ENCODE results near the gene TAS1R1.

The TAS1R1 gene

DNA sequence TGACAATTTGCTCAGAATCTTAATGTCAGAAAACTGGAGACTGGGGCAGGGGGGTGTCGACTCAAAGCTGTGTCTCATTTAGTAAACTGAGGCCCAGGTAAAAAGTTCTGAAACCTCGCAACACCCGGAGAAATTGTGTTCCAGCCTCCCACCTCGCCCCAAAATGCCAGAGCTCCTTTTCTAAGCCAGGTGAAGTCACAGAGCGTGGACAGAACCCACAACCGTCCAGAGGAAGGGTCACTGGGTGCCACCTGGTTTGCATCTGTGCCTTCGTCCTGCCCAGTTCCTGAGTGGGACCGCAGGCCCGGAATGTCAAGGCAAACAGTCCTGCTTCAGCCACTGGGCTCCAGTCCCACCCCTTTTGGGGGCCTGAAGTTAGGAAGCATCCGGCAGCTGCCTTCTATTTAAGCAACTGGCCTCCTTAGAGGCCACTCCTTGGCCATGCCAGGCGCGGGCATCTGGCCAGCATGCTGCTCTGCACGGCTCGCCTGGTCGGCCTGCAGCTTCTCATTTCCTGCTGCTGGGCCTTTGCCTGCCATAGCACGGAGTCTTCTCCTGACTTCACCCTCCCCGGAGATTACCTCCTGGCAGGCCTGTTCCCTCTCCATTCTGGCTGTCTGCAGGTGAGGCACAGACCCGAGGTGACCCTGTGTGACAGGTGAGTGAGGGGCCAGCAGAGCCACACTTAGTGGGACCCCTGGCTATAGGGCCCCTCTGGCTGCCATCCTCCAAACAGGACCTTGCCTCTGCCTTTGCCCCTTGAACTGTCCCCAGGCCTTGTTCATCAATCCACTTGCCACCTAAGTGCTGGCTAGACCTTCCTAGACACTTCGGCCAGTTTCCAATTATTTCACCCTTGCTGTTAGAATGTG lies at the start of gene TAS1R1:
TSS of gene TAS1R1 (plus strand) at position 401 of the 872 bp plus-strand sequence. CDS start at position 468, 67 bp downstream.
- Histone ChIP-seq H3K4me2 (ENCODE audit: insufficient read depth, low read length) (peak within 1 kb of the TSS; percentile 83), H3K79me2 (ENCODE audit: insufficient read depth, low read length) (peaks cover 33% of the 10 kb centered on the region), H3K27me3 (ENCODE audit: insufficient read depth, low read length, poor library complexity) (no peaks in the 10 kb centered on the region), H3K36me3 (ENCODE audit: insufficient read depth, low read length) (peaks cover 15% of the 10 kb centered on the region), H3K9me3 (ENCODE audit: insufficient read depth, low read length, severe bottlenecking) (no peaks in the 10 kb centered on the region), H3K4me1 (ENCODE audit: insufficient read depth, low read length) (peaks cover 27% of the 10 kb centered on the region), H3K27ac (ENCODE audit: low read length) (peak within 1 kb of the TSS; percentile 88), H4K20me1 (ENCODE audit: insufficient read depth, low read length) (peaks cover 20% of the 10 kb centered on the region; the same call in 1 of the 2 replicates), H3K4me3 (ENCODE audit: low read depth in 1 of 2, low read length in 2 of 2) (peak within 1 kb of the TSS; percentile 98 to 100), H2AFZ (ENCODE audit: low read depth, low read length) (peak within 1 kb of the TSS; percentile 96), H3K9ac (ENCODE audit: low read depth, low read length) (peak within 1 kb of the TSS; percentile 98)
- TF ChIP-seq EZH2 (IDR thresholded peaks at IDR 0.05; ENCODE audit: borderline replicate concordance, low read depth, low read length, severe bottlenecking): no peak
- TF ChIP-seq, protein P1, sequence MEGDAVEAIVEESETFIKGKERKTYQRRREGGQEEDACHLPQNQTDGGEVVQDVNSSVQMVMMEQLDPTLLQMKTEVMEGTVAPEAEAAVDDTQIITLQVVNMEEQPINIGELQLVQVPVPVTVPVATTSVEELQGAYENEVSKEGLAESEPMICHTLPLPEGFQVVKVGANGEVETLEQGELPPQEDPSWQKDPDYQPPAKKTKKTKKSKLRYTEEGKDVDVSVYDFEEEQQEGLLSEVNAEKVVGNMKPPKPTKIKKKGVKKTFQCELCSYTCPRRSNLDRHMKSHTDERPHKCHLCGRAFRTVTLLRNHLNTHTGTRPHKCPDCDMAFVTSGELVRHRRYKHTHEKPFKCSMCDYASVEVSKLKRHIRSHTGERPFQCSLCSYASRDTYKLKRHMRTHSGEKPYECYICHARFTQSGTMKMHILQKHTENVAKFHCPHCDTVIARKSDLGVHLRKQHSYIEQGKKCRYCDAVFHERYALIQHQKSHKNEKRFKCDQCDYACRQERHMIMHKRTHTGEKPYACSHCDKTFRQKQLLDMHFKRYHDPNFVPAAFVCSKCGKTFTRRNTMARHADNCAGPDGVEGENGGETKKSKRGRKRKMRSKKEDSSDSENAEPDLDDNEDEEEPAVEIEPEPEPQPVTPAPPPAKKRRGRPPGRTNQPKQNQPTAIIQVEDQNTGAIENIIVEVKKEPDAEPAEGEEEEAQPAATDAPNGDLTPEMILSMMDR (IDR thresholded peaks at IDR 0.05; ENCODE audit: borderline replicate concordance, extremely low read depth, low read length, poor library complexity, severe bottlenecking): no peak
- ATAC-seq (ENCODE audit: insufficient read depth, low read depth): no peak
- DNase-seq: no peak

DNA sequence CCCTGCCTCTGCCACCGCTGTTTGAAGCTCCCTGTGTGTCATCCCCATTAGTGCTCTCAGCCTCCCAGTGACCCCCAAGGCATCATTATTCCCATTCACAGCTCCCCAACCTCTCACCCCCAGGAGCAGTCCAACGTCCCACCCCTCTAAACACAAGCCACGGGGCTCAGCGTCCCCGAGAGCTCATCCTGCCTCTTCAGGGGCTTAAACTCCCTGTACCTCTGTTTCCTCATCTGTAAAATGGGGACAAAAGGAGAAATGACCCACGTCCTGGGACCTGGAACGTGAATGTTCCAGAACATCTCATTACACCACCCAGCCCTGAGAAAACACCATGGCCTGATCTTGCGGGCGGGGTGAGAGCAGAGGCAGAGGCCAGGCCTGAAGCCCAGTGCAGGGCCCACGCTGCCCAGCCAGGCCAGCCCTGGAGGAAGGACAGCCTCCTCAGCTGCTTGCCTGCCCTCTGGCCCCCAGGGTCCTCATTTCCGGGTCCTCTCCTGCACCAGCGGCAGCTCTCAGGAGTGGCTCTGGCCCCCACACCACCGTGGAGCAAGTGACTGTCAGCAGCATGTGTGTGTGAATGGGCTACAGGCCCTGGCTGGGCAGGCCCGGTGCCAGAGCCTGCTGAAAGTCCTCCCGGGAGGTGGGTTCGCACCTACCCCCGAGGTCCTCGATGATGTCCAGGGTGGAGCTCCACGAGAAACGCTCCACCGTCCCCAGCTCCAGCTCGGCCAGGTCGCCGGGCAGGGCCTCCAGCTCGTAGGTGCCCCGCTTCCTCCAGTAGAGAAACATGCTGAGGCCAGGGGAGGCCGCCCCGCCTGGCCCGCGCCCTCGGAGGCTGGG lies 49.5 kb upstream of the TAS1R1 start:
- Histone ChIP-seq H3K27ac (ENCODE audit: low read length) (no peak overlapping the region), H3K9ac (ENCODE audit: low read depth, low read length) (no peak overlapping the region), H3K36me3 (ENCODE audit: insufficient read depth, low read length) (no peaks in the 10 kb centered on the region), H3K9me3 (ENCODE audit: insufficient read depth, low read length, severe bottlenecking) (no peaks in the 10 kb centered on the region), H3K4me1 (ENCODE audit: insufficient read depth, low read length) (no peaks in the 10 kb centered on the region), H3K79me2 (ENCODE audit: insufficient read depth, low read length) (no peaks in the 10 kb centered on the region), H3K4me2 (ENCODE audit: insufficient read depth, low read length) (no peak overlapping the region), H3K4me3 (ENCODE audit: low read depth in 1 of 2, low read length in 2 of 2) (no peak overlapping the region), H3K27me3 (ENCODE audit: insufficient read depth, low read length, poor library complexity) (no peaks in the 10 kb centered on the region), H4K20me1 (ENCODE audit: insufficient read depth, low read length) (peaks cover 12% of the 10 kb centered on the region; the same call in 1 of the 2 replicates), H2AFZ (ENCODE audit: low read depth, low read length) (no peak overlapping the region)
- DNase-seq (no peak), ATAC-seq (ENCODE audit: insufficient read depth, low read depth) (no peak)
- TF ChIP-seq, protein P1 (IDR thresholded peaks at IDR 0.05; ENCODE audit: borderline replicate concordance, extremely low read depth, low read length, poor library complexity, severe bottlenecking): no peak
- no peak for TF ChIP-seq EZH2 (IDR thresholded peaks at IDR 0.05; ENCODE audit: borderline replicate concordance, low read depth, low read length, severe bottlenecking)

DNA sequence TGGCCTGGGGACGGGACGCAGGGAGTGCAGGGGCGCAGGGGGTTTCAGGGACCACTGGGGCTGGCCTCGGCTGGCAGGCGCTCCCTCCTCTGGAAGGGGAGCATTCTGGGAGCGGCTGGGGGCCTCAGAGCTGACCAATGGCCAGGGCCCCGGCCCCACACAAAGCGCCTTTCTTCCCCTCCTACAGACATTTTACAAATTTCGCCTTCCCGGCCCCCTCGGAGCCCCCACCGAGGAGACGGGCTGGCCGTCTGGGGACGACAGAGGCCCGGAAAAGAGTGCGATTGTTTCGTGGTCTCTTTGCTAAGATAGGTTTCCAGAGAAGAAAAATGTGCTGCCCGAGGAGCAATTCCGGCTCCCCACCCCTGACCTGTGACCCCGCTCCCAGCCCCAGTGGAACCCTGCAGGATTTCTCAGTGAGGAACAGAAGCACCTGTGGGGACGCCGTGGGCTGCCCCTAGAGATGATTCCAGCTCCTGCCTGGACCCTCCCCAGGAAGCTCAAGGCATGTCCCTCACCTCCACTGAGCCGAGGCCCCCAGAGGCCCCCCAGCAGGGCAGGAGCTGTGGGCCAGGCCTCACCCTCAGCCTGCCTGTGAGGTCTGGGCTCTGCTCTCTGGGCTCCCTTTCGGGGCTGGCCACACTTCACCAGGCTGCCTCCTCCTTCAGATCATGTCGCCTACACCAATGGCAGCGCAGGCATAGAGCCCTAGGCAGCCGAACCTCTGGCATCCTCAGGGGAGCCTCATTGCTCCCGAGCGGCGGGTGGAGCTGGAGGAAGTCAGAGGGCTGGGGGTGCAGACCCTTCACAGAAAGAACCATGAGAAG lies 48.7 kb upstream of the TAS1R1 start:
- Histone ChIP-seq H4K20me1 (ENCODE audit: insufficient read depth, low read length) (peaks cover 12% of the 10 kb centered on the region; the same call in 1 of the 2 replicates), H2AFZ (ENCODE audit: low read depth, low read length) (no peak overlapping the region), H3K27me3 (ENCODE audit: insufficient read depth, low read length, poor library complexity) (no peaks in the 10 kb centered on the region), H3K9me3 (ENCODE audit: insufficient read depth, low read length, severe bottlenecking) (no peaks in the 10 kb centered on the region), H3K4me1 (ENCODE audit: insufficient read depth, low read length) (no peaks in the 10 kb centered on the region), H3K4me3 (ENCODE audit: low read depth in 1 of 2, low read length in 2 of 2) (no peak overlapping the region), H3K27ac (ENCODE audit: low read length) (no peak overlapping the region), H3K36me3 (ENCODE audit: insufficient read depth, low read length) (no peaks in the 10 kb centered on the region), H3K79me2 (ENCODE audit: insufficient read depth, low read length) (no peaks in the 10 kb centered on the region), H3K4me2 (ENCODE audit: insufficient read depth, low read length) (no peak overlapping the region), H3K9ac (ENCODE audit: low read depth, low read length) (no peak overlapping the region)
- DNase-seq (no peak), ATAC-seq (ENCODE audit: insufficient read depth, low read depth) (no peak)
- TF ChIP-seq, protein P1 (IDR thresholded peaks at IDR 0.05; ENCODE audit: borderline replicate concordance, extremely low read depth, low read length, poor library complexity, severe bottlenecking): no peak
- TF ChIP-seq EZH2 (IDR thresholded peaks at IDR 0.05; ENCODE audit: borderline replicate concordance, low read depth, low read length, severe bottlenecking): no peak

Data from DND-41 (cell line).